NOMO-1 treated with DMSO at 0.1 percent for 48 hours (cell line): Measurements from ENCODE around the gene SCUBE2.
"Not testable (repeated sequence)": the region's sequence is repeated elsewhere in the genome, so short reads cannot be mapped to it uniquely, and the experiment has no call there.

Experiments used
- DNase-seq: peaks from one replicate; lab custom pipeline; 2025; ENCODE audit not compliant: unreplicated experiment; lab: John Stamatoyannopoulos, UW

The SCUBE2 gene

GRCh38 chr11:9109858-9110731 is 18.7 kb upstream of the SCUBE2 start:
- DNase-seq, result no peak

DNA sequence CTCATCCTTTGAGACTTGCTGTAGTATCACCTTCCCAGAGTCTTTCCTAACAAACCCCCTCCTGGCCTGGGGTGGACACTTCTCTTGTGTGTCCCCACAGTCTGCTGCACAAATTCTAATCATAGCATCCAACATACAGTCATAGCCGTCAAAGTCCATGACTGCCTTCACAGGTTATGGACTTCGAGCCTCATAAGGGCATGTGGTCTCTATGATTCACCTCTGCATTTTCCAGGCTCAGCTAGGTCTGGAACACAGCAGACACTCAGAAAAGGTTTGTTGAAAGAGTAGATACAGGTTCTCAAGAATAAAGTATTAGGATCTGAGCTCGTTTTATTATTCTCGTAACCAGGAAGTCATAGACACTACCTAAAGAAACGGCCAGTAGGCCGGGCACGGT is 13.2 kb upstream of the SCUBE2 start:
- no peak for DNase-seq

DNA sequence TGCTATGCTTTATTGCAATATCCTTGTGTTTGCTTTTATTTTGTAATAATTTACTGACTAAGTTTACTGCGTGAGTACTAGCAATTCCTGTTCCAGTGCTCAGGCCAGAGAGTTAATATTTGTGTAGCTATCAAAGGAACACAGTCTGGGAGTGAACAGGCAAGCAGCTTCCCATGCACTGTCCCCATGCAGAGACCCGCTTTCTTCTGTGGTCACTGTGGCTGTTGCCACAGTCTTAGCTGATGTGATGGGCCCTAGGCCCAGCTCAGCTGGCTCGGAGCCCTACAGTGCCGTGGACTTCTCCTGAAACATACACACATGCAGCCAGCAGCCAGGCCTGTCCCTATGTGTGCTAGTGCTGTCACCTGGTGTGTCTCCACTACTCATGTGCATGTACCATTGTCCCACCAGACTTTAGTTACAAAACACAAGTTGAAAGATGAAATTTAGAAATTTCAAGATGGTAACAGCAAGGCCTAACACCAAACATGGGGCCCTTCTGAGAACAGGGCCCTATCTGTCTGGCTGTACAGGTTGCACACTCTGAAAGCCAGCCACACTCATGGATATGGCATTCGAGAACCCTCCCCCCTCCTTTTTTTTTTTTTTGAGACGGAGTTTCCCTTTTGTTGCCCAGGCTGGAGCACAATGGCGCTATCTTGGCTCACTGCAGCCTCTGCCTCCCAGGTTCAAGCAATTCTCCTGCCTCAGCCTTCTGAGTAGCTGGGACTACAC is 12.3 kb upstream of the SCUBE2 start:
- DNase-seq, result no peak

DNA sequence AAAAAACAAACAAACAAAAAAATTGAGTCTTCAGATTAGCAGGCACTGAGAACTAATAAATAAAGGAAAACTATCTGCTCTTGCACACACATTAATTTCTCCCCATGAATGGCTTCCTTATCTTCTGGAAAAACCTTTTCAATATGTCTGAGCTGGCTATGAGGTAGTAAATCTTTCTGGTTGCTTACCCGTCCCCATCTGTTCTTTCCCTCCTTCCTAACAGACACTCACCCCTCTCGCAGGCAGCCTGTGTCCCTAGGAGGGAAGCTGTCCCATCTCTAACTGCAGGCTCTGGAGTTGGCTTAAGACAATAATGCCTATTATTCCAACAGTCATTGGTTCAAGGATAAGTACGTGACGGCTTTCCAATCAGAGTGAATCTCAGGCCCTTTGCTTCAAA is 8.2 kb upstream of the SCUBE2 start:
- no peak for DNase-seq

DNA sequence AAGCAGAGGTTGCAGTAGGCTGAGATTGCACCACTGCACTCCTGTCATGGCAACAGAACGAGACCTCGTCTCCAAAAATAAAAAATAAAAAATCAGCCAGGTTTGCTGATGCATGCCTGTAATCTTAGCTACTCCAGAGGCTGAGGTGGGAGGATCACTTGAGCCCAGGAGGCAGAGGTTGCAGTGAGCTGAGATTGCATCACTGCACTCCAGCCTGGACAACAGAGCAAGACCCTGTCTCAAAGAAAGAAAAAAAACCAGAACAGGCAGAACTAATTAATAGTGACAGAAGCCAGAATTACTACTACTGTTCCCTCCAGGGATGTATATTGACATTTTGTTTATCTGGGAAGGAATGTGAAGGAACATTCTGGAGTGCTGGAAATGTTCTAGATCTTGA is 7.1 kb upstream of the SCUBE2 start:
- DNase-seq, result not testable (repeated sequence)

GRCh38 chr11:9097186-9097943 is 6.0 kb upstream of the SCUBE2 start:
- not testable (repeated sequence) for DNase-seq

- DNase-seq, result no peak
Measured at GRCh38 chr11:9096427-9096826, 5.0 kb upstream of the SCUBE2 start.

DNA sequence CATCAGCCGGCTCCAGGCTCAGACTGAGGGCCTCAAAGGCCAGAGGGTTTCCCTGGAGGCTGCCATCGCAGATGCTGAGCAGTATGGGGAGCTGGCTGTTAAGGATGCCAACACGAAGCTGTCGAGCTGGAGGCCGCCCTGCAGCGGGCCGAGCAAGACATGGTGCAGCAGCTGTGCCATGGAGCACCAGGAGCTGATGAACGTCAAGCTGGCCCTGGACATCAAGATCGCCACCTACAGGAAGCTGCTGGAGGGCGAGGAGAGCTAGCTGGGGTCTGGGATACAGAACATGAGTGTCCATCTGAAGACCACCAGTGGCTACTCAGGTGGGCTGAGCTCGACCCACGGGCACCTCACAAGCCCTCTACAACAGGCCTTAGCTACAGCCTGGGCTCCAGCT is 4.0 kb upstream of the SCUBE2 start:
- DNase-seq, result no peak

DNA sequence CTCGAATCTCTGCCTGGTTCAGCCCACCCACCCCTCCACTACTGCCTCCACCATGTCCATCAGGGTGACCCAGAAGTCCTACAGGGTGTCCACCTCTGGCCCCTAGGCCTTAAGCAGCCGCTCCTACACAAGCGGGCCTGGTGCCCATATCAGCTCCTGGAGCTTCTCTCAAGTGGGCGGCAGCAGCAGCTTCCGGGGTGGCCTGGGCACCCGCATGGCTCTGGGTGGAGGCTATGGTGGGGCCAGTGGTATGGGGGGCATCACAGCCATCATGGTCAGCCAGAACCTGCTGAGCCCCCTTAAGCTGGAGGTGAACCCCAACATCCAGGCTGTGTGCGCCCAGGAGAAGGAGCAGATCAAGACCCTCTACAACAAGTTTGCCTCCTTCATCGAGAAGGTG is 3.0 kb upstream of the SCUBE2 start:
- DNase-seq, result no peak

GRCh38 chr11:9092853-9093778 is 1.7 kb upstream of the SCUBE2 start:
- no peak for DNase-seq

GRCh38 chr11:9092072-9092471 is 673 bp upstream of the SCUBE2 start:
- no peak for DNase-seq

GRCh38 chr11:9090488-9091043 is 833 bp downstream of the SCUBE2 start:
- DNase-seq, result no peak

- no peak for DNase-seq
Measured at GRCh38 chr11:9089636-9090035, 1.8 kb downstream of the SCUBE2 start.

DNA sequence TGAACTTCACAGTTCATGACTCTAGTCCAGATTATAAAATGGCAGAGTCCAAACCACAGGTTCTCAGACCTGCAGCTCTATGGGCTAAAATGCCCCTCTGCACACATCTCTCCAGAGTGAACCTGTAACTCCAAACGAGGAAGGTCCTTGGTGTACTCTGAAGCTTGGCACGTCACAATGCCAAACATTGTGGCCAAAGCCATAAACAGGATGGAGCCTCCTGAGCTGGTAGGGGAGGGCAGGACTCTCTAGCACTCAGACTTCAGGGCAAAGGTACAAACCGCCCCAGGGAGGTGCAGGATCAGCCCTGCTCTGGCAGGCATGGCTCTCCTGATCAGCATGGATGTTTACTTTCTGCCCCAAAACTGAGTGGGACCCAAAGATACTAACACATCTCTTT is 2.3 kb downstream of the SCUBE2 start:
- no peak for DNase-seq

DNA sequence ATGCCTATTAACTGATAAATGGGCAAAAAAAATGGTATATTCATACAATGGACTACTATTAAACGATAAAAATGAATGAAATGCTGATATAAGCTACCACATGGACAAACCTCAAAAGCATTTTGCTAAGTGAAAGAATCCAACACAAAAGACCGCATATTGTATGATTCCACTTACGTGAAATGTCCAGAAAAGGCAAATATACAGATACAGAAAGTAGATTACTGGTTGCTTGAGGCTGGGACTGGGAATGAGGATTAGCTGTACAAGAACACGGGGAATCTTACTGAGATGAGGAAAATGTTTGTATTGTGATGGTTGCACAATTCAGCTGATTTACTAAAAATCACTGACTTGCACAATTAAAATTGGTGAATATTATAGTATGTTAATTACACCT is 8.8 kb downstream of the SCUBE2 start:
- no peak for DNase-seq

DNA sequence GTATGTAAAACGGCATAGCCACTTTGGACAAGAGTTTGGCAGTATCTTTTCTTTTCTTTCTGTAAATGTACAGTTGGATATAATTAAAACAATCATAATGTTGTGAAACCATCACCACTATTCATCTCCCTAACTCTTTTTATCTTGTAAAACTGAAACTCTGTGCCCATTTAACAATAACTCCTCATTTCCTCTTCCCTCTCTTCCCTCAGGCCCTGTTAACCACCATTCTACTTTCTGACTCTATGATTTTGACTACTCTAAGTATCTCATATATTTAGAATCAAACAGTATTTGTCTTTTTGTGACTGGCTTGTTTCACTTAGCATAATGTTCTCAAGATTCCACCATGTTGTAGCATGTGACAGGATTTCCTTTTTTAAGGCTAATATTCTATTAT is 10.2 kb downstream of the SCUBE2 start:
- DNase-seq, result no peak

- no peak for DNase-seq
Measured at GRCh38 chr11:9078113-9079086, 13.0 kb downstream of the SCUBE2 start.

GRCh38 chr11:9077164-9077563 is 14.2 kb downstream of the SCUBE2 start:
- DNase-seq, result no peak

DNA sequence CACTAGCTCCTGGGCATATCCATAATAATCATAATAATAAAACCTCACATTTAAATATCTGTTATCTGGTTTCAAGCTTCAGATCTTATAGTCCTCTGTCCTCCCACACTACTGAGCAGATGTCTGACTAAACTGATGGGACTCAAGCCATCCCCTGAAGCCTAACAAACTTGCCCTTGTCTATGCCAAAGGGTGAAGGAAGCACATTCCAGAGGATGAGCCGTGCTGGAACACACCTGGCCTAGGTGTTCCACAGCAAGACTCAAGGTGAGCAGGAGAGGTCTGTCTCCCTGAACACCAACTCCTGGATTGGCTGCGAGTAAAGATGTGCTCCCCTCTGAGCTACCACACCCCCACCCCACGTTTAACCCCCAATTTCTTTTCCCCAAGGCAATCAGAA is 14.7 kb downstream of the SCUBE2 start:
- DNase-seq, result no peak
